ENCODE results near the gene ARL6. TPM values are rescaled to one million over a fixed set of nuclear protein-coding genes. Genes with fewer than 3 reads are reported as not detected.

The ARL6 gene
- polyA plus RNA-seq, 1 donor from 2014 or later, result 18.2 TPM

DNA sequence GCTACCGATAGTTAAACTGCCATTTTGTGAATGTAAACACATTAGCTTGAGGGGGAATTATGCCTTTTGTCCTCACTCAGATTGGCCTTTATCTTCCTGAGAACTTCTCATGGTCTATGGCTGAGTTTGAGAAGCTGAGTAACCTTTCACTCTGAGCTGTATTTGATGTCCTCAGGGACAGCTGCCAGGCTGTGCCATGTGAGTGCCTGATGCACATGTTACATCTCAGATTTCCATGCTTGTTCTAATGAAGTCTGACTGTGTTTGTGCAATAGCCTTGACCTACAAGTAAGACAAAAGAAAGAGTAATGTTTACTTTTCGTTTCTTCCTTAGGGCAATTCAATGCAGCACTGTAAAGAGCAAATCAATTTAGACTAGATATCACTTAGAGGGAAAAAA lies 44.1 kb upstream of the ARL6 start:
- H3K9ac ChIP-seq (ENCODE audit: low read length), result no peak overlapping the region
- H4K20me1 ChIP-seq (ENCODE audit: insufficient read depth), result no peaks in the 10 kb centered on the region
- H3K79me2 ChIP-seq (replicated peaks; ENCODE audit: insufficient read depth, low read length), result no peaks in the 10 kb centered on the region
- H3K9me3 ChIP-seq (ENCODE audit: low read length), result no peaks in the 10 kb centered on the region
- H3K4me3 ChIP-seq (ENCODE audit: low read length), result no peak overlapping the region
- no peaks in the 10 kb centered on the region for H3F3A ChIP-seq (ENCODE audit: insufficient read depth, low read length, poor library complexity, severe bottlenecking)
- H3K4me2 ChIP-seq (ENCODE audit: low read length), result no peak overlapping the region
- no peaks in the 10 kb centered on the region for H3K36me3 ChIP-seq (ENCODE audit: insufficient read depth, low read length)
- TF ChIP-seq MXI1 (conservative IDR thresholded peaks at IDR 0.05; ENCODE audit: poor library complexity, severe bottlenecking) (no peak), RAD21 (conservative IDR thresholded peaks at IDR 0.05) (no peak), POLR2AphosphoS5 (IDR thresholded peaks at IDR 0.05) (no peak), TAF1 (IDR thresholded peaks at IDR 0.05; ENCODE audit: low read depth) (no peak), EP300 (conservative IDR thresholded peaks at IDR 0.05; ENCODE audit: poor library complexity, severe bottlenecking) (no peak), EZH2 (IDR thresholded peaks at IDR 0.05; ENCODE audit: borderline replicate concordance, insufficient read depth, low read length, poor library complexity, severe bottlenecking) (no peak), SMC3 (conservative IDR thresholded peaks at IDR 0.05; ENCODE audit: poor library complexity) (no peak)
- TF ChIP-seq, protein P1, sequence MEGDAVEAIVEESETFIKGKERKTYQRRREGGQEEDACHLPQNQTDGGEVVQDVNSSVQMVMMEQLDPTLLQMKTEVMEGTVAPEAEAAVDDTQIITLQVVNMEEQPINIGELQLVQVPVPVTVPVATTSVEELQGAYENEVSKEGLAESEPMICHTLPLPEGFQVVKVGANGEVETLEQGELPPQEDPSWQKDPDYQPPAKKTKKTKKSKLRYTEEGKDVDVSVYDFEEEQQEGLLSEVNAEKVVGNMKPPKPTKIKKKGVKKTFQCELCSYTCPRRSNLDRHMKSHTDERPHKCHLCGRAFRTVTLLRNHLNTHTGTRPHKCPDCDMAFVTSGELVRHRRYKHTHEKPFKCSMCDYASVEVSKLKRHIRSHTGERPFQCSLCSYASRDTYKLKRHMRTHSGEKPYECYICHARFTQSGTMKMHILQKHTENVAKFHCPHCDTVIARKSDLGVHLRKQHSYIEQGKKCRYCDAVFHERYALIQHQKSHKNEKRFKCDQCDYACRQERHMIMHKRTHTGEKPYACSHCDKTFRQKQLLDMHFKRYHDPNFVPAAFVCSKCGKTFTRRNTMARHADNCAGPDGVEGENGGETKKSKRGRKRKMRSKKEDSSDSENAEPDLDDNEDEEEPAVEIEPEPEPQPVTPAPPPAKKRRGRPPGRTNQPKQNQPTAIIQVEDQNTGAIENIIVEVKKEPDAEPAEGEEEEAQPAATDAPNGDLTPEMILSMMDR (IDR thresholded peaks at IDR 0.05; ENCODE audit: poor library complexity, severe bottlenecking), result no peak
- TF ChIP-seq, protein P2, sequence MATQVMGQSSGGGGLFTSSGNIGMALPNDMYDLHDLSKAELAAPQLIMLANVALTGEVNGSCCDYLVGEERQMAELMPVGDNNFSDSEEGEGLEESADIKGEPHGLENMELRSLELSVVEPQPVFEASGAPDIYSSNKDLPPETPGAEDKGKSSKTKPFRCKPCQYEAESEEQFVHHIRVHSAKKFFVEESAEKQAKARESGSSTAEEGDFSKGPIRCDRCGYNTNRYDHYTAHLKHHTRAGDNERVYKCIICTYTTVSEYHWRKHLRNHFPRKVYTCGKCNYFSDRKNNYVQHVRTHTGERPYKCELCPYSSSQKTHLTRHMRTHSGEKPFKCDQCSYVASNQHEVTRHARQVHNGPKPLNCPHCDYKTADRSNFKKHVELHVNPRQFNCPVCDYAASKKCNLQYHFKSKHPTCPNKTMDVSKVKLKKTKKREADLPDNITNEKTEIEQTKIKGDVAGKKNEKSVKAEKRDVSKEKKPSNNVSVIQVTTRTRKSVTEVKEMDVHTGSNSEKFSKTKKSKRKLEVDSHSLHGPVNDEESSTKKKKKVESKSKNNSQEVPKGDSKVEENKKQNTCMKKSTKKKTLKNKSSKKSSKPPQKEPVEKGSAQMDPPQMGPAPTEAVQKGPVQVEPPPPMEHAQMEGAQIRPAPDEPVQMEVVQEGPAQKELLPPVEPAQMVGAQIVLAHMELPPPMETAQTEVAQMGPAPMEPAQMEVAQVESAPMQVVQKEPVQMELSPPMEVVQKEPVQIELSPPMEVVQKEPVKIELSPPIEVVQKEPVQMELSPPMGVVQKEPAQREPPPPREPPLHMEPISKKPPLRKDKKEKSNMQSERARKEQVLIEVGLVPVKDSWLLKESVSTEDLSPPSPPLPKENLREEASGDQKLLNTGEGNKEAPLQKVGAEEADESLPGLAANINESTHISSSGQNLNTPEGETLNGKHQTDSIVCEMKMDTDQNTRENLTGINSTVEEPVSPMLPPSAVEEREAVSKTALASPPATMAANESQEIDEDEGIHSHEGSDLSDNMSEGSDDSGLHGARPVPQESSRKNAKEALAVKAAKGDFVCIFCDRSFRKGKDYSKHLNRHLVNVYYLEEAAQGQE (IDR thresholded peaks at IDR 0.05; ENCODE audit: borderline replicate concordance), result no peak
- no peaks in the 10 kb centered on the region for H3K9me2 ChIP-seq (ENCODE audit: insufficient read depth, low read length)
- H3K27ac ChIP-seq (ENCODE audit: low read length), result no peak overlapping the region
- H2AFZ ChIP-seq (ENCODE audit: low read depth, low read length), result no peak overlapping the region
- H3K27me3 ChIP-seq (ENCODE audit: insufficient read depth, low read depth, low read length), result no peaks in the 10 kb centered on the region

DNA sequence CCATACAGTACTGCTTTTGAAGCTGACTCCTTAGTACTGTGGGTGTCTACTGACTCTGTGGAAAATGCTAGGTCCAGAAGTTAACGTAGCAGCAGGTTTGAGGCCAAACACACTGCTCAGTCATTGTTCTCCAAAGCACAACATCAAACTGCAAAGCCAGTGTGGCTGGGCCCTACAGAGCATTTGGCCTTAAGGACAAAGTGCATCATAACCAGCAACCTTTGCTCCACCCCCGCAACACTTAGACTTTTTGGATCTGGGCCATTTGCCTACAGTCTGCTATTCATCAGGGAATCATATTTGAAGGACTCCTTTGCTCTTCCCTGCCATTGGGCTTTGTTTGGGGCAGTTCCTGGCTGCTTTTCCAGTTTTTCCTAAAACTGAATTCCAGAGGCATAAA lies 43.1 kb upstream of the ARL6 start:
- Histone ChIP-seq H3K27me3 (ENCODE audit: insufficient read depth, low read depth, low read length) (no peaks in the 10 kb centered on the region), H3K9me3 (ENCODE audit: low read length) (no peaks in the 10 kb centered on the region), H3K36me3 (ENCODE audit: insufficient read depth, low read length) (no peaks in the 10 kb centered on the region), H3K9me2 (ENCODE audit: insufficient read depth, low read length) (no peaks in the 10 kb centered on the region), H4K20me1 (ENCODE audit: insufficient read depth) (no peaks in the 10 kb centered on the region), H3K79me2 (replicated peaks; ENCODE audit: insufficient read depth, low read length) (no peaks in the 10 kb centered on the region), H3K4me3 (ENCODE audit: low read length) (no peak overlapping the region), H3K9ac (ENCODE audit: low read length) (no peak overlapping the region), H3K4me2 (ENCODE audit: low read length) (no peak overlapping the region), H2AFZ (ENCODE audit: low read depth, low read length) (no peak overlapping the region), H3K27ac (ENCODE audit: low read length) (no peak overlapping the region), H3F3A (ENCODE audit: insufficient read depth, low read length, poor library complexity, severe bottlenecking) (no peaks in the 10 kb centered on the region)
- TF ChIP-seq TAF1 (IDR thresholded peaks at IDR 0.05; ENCODE audit: low read depth) (no peak), SMC3 (conservative IDR thresholded peaks at IDR 0.05; ENCODE audit: poor library complexity) (no peak), EZH2 (IDR thresholded peaks at IDR 0.05; ENCODE audit: borderline replicate concordance, insufficient read depth, low read length, poor library complexity, severe bottlenecking) (no peak)

DNA sequence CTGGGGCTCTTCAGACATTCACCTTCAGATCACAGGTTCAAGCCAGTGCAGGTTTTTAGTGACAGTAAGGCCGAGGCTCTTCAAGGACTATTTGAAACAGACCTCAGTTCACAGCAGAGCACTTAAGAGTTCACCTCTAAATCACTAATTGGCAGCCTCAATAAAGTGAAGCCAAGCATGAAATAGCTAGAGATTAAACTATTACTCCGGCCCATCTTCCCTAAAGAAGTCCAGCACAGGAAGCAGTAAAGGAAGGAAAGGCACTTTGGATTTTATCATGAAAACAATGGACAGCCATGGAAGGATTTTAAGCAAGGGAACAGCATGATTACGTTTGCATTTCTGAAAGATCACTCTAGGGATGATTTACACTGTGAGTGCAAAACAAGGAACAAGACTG lies 27.6 kb upstream of the ARL6 start:
- no peak overlapping the region for H3K4me2 ChIP-seq (ENCODE audit: low read length)
- H3K27me3 ChIP-seq (ENCODE audit: insufficient read depth, low read depth, low read length), result no peaks in the 10 kb centered on the region
- H3K9me3 ChIP-seq (ENCODE audit: low read length), result no peaks in the 10 kb centered on the region
- no peaks in the 10 kb centered on the region for H3K79me2 ChIP-seq (replicated peaks; ENCODE audit: insufficient read depth, low read length)
- no peaks in the 10 kb centered on the region for H3K9me2 ChIP-seq (ENCODE audit: insufficient read depth, low read length)
- no peaks in the 10 kb centered on the region for H4K20me1 ChIP-seq (ENCODE audit: insufficient read depth)
- no peak overlapping the region for H3K27ac ChIP-seq (ENCODE audit: low read length)
- no peak overlapping the region for H2AFZ ChIP-seq (ENCODE audit: low read depth, low read length)
- H3K9ac ChIP-seq (ENCODE audit: low read length), result no peak overlapping the region
- TF ChIP-seq EP300 (conservative IDR thresholded peaks at IDR 0.05; ENCODE audit: poor library complexity, severe bottlenecking), result no peak
- TF ChIP-seq MXI1 (conservative IDR thresholded peaks at IDR 0.05; ENCODE audit: poor library complexity, severe bottlenecking), result no peak
- no peak for TF ChIP-seq EZH2 (IDR thresholded peaks at IDR 0.05; ENCODE audit: borderline replicate concordance, insufficient read depth, low read length, poor library complexity, severe bottlenecking)
- no peak for TF ChIP-seq TAF1 (IDR thresholded peaks at IDR 0.05; ENCODE audit: low read depth)
- TF ChIP-seq POLR2AphosphoS5 (IDR thresholded peaks at IDR 0.05), result no peak
- no peak for TF ChIP-seq RAD21 (conservative IDR thresholded peaks at IDR 0.05)
- TF ChIP-seq, protein P1 (IDR thresholded peaks at IDR 0.05; ENCODE audit: poor library complexity, severe bottlenecking), result no peak
- TF ChIP-seq, protein P2 (IDR thresholded peaks at IDR 0.05; ENCODE audit: borderline replicate concordance), result no peak
- TF ChIP-seq SMC3 (conservative IDR thresholded peaks at IDR 0.05; ENCODE audit: poor library complexity), result no peak
- no peaks in the 10 kb centered on the region for H3K36me3 ChIP-seq (ENCODE audit: insufficient read depth, low read length)
- no peaks in the 10 kb centered on the region for H3F3A ChIP-seq (ENCODE audit: insufficient read depth, low read length, poor library complexity, severe bottlenecking)
- no peak overlapping the region for H3K4me3 ChIP-seq (ENCODE audit: low read length)

All from neural cell (in vitro differentiated cells).